Effector memory CD4-positive, alpha-beta T cell (primary cell): ENCODE measurements around the gene TRNAU1AP.
"Not testable (repeated sequence)": the region's sequence is repeated elsewhere in the genome, so short reads cannot be mapped to it uniquely, and the experiment has no call there.

Experiments used
- DNase-seq, 3 donors: peaks; one replicate each; pipeline ENCODE4 v3.0.0-alpha.2; 2020
- H3K27ac ChIP-seq: 2 replicates; pipeline ENCODE4 v1.7.0; 2013; ENCODE audit warnings: mild to moderate bottlenecking, low read length, moderate library complexity; ENCODE audit not compliant: insufficient read depth, poor library complexity, severe bottlenecking
- H3K27me3 ChIP-seq: replicated peaks from 2 replicates; pipeline ENCODE4 v1.7.0; 2013; ENCODE audit warnings: mild to moderate bottlenecking, low read length; ENCODE audit not compliant: insufficient read depth, control insufficient read depth, poor library complexity, severe bottlenecking
- H3K36me3 ChIP-seq: 2 replicates; pipeline ENCODE4 v1.7.0; 2013; ENCODE audit warnings: mild to moderate bottlenecking, low read length, moderate library complexity; ENCODE audit not compliant: control insufficient read depth, insufficient read depth
- H3K4me1 ChIP-seq: 2 replicates; pipeline ENCODE4 v1.7.0; 2013; ENCODE audit warnings: low read length, mild to moderate bottlenecking; ENCODE audit not compliant: control insufficient read depth, insufficient read depth, poor library complexity, severe bottlenecking
- H3K4me3 ChIP-seq: 2 replicates; pipeline ENCODE4 v1.7.0; 2013; ENCODE audit warnings: low read length, low read depth, mild to moderate bottlenecking; ENCODE audit not compliant: insufficient read depth, poor library complexity, severe bottlenecking
- H3K9me3 ChIP-seq: 2 replicates; pipeline ENCODE4 v1.7.0; 2013; ENCODE audit warnings: mild to moderate bottlenecking, low read length, moderate library complexity; ENCODE audit not compliant: control insufficient read depth

Gene TRNAU1AP

GRCh38 chr1:28521502-28522164 is 31.3 kb upstream of the TRNAU1AP start:
- H3K27ac ChIP-seq = no peak overlapping the region

GRCh38 chr1:28522537-28522936 is 30.3 kb upstream of the TRNAU1AP start:
- H3K27me3 ChIP-seq, H3K27ac ChIP-seq, H3K9me3 ChIP-seq, H3K4me1 ChIP-seq, H3K36me3 ChIP-seq, H3K4me3 ChIP-seq, DNase-seq: not testable (repeated sequence)

More at GRCh38 chr1:28521502-28522164, 31.3 kb upstream of the TRNAU1AP start:
- no peak for DNase-seq
- Histone ChIP-seq H3K9me3 (no peaks in the 10 kb centered on the region), H3K27me3 (no peaks in the 10 kb centered on the region), H3K4me1 (peaks cover 9% of the 10 kb centered on the region), H3K36me3 (no peaks in the 10 kb centered on the region), H3K4me3 (no peak overlapping the region)

- not testable (repeated sequence) for DNase-seq, H3K4me1 ChIP-seq, H3K4me3 ChIP-seq, H3K9me3 ChIP-seq, H3K36me3 ChIP-seq, H3K27ac ChIP-seq, H3K27me3 ChIP-seq
These were observed 27.8 kb upstream of the TRNAU1AP start for GRCh38 chr1:28525002-28525642.

- no peaks in the 10 kb centered on the region for H3K27me3 ChIP-seq
- H3K36me3 ChIP-seq = no peaks in the 10 kb centered on the region
- H3K9me3 ChIP-seq = no peaks in the 10 kb centered on the region
- no peaks in the 10 kb centered on the region for H3K4me1 ChIP-seq
- DNase-seq = no peak
- no peak overlapping the region for H3K4me3 ChIP-seq
- H3K27ac ChIP-seq = no peak overlapping the region
These were observed 26.0 kb upstream of the TRNAU1AP start for GRCh38 chr1:28526886-28527285.

- no peaks in the 10 kb centered on the region for H3K4me1 ChIP-seq
- H3K4me3 ChIP-seq = no peak overlapping the region
- no peaks in the 10 kb centered on the region for H3K27me3 ChIP-seq
- H3K36me3 ChIP-seq = peaks cover 8% of the 10 kb centered on the region
- no peak for DNase-seq
- no peaks in the 10 kb centered on the region for H3K9me3 ChIP-seq
- H3K27ac ChIP-seq = no peak overlapping the region
These were observed 22.4 kb upstream of the TRNAU1AP start for GRCh38 chr1:28530456-28530855.

GRCh38 chr1:28534671-28535070 is 18.2 kb upstream of the TRNAU1AP start:
- DNase-seq = no peak
- Histone ChIP-seq H3K27ac (no peak overlapping the region), H3K9me3 (no peaks in the 10 kb centered on the region), H3K27me3 (no peaks in the 10 kb centered on the region), H3K4me1 (no peaks in the 10 kb centered on the region), H3K4me3 (no peak overlapping the region), H3K36me3 (peaks cover 16% of the 10 kb centered on the region)

GRCh38 chr1:28535180-28535579 is 17.7 kb upstream of the TRNAU1AP start:
- Histone ChIP-seq H3K27ac (no peak overlapping the region), H3K4me3 (no peak overlapping the region), H3K9me3 (no peaks in the 10 kb centered on the region), H3K4me1 (no peaks in the 10 kb centered on the region), H3K36me3 (peaks cover 16% of the 10 kb centered on the region), H3K27me3 (no peaks in the 10 kb centered on the region)
- no peak for DNase-seq

GRCh38 chr1:28537457-28538199 is 15.3 kb upstream of the TRNAU1AP start:
- Histone ChIP-seq H3K9me3 (no peaks in the 10 kb centered on the region), H3K4me1 (no peaks in the 10 kb centered on the region), H3K36me3 (peaks cover 16% of the 10 kb centered on the region), H3K27ac (no peak overlapping the region), H3K4me3 (no peak overlapping the region), H3K27me3 (no peaks in the 10 kb centered on the region)
- DNase-seq = no peak

GRCh38 chr1:28538286-28538685 is 14.6 kb upstream of the TRNAU1AP start:
- no peak overlapping the region for H3K27ac ChIP-seq
- no peak for DNase-seq
- no peaks in the 10 kb centered on the region for H3K4me1 ChIP-seq
- H3K4me3 ChIP-seq = no peak overlapping the region
- H3K9me3 ChIP-seq = no peaks in the 10 kb centered on the region
- no peaks in the 10 kb centered on the region for H3K27me3 ChIP-seq
- peaks cover 16% of the 10 kb centered on the region for H3K36me3 ChIP-seq

- H3K36me3 ChIP-seq = peaks cover 6% of the 10 kb centered on the region
- no peak overlapping the region for H3K27ac ChIP-seq
- no peaks in the 10 kb centered on the region for H3K9me3 ChIP-seq
- DNase-seq = no peak
- no peaks in the 10 kb centered on the region for H3K27me3 ChIP-seq
- H3K4me3 ChIP-seq = no peak overlapping the region
- no peaks in the 10 kb centered on the region for H3K4me1 ChIP-seq
These were observed 12.2 kb upstream of the TRNAU1AP start for GRCh38 chr1:28540651-28541050.
